NB4 (cell line): Measurements from ENCODE around the gene CYB561D1.

Source experiments
- CTCF ChIP-seq: IDR thresholded peaks from one replicate; pipeline ENCODE4 v1.5.1; 2012; ENCODE audit warnings: low read depth, low read length
- POLR2A ChIP-seq: IDR thresholded peaks from 2 replicates; pipeline ENCODE4 v1.6.1; 2011; ENCODE audit warnings: mild to moderate bottlenecking; ENCODE audit not compliant: insufficient read length; ENCODE audit errors: extremely low read depth

DNA sequence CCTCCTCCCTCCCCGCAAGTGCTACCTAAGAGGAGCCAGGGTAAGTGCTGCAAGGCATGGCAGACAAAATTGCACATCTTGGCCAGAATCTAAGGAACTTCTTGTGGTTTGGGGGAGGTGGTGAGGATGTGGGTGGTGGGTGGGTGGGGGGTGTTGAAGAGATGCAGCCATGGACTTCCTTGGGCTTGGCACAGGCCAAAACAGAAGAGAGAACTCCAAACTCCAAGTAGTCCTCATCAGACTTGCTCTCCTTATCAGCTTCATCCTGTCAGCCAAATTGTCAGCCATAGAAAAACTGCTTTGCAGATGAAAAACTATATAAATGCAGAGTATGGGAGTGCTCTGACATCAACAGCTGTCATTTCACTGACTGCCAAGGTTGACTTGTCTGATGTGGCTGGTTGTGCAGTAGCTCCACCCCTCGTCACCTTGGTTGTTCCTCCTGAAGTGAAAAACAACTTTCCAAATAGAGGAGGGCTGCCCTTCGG, 8.5 kb downstream of the CYB561D1 start:
- TF ChIP-seq CTCF (no peak), POLR2A (no peak)
